ENCODE results near the gene ETHE1.

Gene ETHE1

DNA sequence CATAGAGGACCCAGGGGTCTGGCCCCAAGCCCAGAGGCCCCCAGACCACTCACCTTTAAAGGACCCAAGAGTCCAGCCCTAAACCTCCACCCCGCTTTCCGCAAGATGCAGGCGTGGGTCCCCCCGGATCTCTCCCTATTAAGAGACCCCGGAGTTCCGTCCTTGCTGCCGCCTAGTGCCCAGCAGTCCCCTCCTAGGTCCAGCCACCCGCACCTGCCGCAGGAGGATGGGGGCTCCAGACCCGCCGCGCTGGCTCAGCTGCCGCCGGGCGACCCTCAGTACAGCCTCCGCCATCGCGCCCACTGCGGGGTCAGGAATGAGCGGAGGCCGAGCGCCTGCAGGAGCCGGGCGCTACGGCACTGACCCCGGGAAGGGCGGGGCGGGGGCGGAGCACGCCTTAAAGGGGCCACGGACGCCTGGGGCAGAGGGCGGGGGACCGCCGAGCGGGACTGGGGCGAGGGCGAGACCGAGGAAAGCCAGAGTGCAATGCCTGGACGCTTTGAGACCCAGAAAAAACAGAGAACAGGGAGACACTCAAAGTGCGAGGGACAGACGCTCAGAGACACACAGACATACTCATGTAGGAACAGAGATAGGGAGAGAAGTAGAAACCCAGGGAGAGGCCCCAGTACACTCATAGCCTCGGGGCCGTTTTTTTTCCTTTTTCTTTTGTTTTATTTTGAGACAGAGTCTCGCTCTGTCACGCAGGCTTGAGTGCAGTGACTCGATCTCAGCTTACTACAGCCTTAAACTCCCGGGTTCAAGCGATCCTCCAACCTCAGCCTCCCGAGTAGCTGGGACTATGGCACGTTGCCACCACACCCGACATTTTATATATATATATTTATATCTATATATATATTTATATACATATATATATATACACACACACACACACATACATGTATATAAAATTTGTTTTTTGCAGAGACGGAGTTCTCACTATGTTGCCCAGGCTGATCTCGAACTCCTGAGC lies at the start of gene ETHE1:
ETHE1 (minus strand) TSS at position 318 of the 976 bp plus-strand sequence; CDS start at position 294, 24 bp downstream.
- DNase-seq, result peak; percentile 76

DNA sequence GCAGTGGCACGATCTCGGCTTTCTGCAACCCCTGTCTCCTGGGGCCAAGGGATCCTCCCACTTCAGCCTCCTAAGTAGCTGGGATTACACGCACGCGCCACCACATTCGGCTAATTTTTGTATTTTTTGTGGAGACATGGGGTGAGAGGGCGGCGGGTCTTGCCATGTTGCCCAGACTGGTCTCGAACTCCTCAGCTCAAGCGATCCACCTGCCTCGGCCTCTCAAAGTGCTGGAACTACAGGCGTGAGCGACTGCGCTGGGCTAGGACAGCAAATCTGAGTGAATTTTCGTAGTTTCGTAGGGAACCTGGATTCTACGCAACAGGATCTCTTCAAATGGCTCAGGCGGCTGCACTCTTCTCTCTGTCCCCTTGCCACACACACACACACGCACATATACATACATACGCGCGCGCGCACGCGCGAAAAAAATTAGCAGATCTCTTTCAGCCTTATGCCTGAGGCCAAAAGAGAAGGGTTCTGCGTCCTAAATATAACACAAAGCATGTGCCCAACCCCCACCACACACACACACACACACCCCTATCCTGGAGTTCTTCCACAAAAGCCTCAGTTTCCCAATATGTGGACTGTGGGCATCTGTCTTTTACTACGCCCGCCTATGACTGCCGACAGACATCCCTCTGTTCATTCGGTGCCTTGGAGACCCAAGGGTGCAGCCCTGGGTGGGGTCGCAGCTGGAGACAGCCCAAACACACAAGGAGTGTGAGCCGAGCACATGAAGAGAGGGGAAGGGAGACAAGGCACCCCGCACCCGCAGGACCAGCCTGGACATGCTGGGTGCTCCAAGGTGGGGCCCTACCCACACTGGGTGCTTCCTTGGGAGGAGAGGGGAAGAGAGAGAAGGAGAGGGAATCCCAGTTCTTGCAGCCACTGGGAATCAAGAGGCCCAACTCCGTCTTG lies 49.2 kb upstream of the ETHE1 start:
- DNase-seq, result no peak

DNA sequence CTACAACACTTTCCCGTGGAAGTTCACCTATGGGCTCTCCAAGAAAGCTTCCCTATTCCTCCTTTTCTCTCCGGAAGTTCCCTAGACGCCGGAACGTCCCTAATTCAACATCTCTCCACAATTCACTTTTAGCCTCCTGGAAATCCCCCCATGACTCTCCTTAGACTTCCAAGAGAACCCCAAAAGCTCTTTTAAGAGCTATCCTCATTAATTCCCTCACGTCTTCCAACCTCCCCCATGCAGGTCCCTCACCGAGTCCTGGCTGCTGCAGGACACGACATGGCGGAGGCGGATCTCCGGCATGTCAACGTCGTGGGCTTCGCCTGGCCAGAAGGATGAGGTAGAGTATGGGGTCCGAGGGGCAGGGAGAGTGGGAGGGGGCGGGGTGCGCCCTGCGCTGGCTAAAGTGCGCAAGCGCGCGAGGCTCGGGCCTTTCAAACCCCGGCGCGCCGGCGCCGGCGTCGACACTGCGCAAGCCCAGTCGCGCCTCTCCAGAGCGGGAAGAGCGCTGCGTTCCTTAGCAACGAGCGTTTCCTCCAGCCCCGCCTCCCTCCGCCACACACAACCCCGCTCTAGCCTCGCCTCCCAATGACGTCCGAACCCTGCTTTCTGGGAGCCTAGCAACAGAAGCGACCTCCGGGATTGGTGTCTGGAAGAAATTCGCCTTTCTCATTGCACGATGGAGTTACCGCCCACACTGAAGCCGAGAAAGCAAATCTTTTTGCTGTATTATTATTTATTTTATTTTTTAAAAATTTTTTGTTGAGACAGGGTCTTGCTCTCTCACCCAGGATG lies 48.4 kb upstream of the ETHE1 start, which contains the start of the genes PINLYP and XRCC1:
PINLYP (plus strand) TSS at position 646 of the 795 bp plus-strand sequence. CDS start 1,391 bp downstream, outside the sequence.
XRCC1 (minus strand) TSS at position 372 of the 795 bp plus-strand sequence; CDS start at position 303, 69 bp downstream.
- DNase-seq, result peak; percentile 99

GRCh38 chr19:43574424-43575155 lies 47.6 kb upstream of the ETHE1 start:
- peak; percentile 68 for DNase-seq

DNA sequence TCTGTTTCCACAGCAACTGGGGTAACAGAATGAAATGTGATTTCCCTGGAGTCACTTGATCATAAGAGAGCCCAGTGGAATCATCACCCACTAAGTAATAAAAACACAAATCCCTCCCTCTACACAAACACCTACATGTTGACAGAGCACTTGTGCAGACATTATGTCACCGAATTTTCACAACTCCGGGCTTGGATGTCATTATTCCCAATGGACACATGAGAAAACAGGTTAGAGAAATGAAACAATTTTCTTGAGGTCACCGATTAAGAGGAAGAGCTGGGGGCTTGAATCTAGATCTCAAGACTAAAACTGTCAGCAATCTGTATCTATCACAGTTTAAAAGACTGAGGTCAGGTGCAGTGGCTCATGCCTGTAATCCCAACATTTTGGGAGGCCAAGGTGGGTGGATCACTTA lies 45.2 kb upstream of the ETHE1 start:
- no peak for DNase-seq

- DNase-seq, result no peak
Measured at GRCh38 chr19:43570174-43570791, 43.3 kb upstream of the ETHE1 start.

DNA sequence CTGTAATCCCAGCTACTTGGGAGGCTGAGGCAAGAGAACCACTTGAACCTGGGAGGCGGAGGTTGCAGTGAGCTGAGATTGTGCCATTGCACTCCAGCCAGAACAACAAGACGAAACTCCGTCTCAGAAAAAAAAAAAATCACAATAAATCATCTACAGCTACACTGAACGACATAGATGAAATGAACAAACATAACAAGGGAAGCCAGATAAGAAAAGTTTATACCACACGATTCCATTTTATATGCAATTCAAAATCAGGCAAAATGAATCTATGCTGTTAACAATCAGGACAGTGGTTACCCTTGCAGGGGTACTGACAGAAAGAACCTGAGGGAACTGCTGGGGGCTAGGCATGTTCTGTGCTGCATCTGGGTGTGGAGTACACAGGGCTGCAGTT lies 42.7 kb upstream of the ETHE1 start:
- no peak for DNase-seq

DNA sequence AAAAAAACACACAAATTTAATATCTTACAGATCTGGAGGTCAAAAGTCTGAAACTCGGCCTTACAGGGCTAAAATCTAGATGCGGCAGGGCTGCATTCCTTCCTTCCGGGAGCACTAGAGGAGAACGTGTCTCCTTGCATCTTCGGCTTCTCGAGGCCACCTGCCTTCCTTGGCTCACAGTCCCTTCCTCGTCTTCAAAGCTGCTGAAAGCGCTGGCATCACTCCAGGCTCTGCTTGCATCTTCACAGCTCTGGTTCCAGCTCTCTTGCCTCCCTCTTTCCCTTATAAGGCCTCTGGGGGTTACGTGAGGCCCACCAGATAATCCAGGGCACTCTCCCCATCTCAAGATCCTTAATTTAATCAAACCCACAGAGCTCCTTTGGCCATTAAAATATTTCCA lies 37.8 kb upstream of the ETHE1 start:
- no peak for DNase-seq

GRCh38 chr19:43563816-43564457 lies 36.9 kb upstream of the ETHE1 start:
- DNase-seq, result no peak

DNA sequence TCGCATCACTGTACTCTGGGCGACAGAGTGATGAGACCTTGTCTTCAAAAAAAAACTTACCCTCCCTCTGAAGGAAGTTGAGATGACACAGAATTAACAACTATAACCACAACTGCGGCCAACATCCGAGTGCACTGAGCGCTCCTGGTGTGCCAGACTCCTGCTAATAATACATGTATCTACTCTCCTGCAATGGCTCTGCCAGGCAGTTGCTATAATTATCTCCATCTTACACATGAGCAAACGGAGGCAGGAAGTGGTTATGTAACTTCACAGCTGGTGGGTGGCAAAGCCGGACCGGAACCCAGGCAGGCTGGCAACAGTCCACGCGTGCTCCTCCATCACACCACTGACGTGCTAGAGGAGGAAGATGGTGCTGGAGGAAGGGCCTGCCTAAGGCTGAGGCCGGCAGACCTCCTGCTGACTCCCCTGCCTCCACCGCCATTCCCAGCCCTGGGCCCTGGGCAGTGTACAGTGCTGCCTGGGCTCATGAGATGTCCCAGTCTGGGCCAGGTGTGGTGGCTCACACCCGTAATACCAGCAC lies 35.8 kb upstream of the ETHE1 start:
- DNase-seq, result peak; percentile 90

DNA sequence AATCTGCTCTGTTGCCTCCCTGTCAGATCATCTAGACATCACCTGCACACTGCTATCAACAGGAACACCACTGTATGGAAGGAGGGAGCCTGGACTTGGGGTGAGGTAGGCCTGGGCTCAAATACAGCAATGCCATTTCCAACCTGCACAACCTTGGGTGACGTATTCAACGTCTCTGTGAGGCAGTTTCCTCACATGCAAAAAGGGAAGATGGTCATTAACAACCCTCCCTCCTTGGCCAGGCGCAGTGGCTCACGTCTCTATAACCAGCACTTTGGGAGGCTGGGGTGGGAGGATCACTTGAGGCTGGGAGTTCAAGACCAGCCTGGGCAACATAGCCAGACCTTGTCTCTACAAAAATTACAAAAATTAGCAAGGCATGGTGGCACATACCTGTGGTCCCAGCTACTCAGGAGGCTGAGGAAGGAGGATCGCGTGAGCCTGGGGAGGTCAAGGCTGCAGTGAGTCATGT lies 35.3 kb upstream of the ETHE1 start:
- DNase-seq, result no peak

DNA sequence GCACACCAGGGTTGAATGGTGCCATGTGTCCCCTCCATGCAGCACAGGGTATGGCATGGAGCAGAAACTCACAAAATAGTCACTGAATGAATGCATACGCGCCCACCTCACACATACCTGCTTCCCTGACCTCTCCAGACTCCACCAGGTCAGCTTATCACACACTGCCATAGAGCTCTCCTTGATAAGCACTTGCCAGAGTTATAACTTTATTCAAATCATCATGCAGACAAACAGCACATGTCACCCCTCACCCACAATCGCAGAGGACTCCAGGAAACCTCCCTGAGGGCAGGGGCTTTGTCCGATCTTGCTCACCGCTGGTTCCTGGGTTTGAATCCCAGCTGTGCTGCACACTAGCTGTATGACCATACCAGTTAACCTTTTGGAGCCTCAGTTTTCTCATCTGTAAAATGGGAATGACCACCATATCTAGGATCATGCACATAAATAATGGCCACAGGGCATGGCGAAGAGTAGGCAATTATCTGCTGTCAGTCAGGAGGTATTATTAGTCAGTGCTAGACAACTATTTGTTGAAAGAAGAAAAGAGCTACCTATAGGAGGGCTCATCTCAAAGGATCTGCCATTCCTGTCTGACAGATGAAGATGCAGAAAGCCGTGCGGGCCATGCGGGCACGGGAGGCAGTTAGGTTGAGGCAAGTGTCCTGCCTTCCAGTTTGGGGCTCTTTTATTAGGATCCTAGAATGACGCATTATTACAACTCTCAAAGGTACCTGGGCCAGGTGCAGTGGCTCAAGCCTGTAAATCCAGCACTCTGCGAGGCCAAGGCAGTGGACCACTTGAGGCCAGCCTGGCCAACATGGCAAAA lies 34.4 kb upstream of the ETHE1 start:
- no peak for DNase-seq

DNA sequence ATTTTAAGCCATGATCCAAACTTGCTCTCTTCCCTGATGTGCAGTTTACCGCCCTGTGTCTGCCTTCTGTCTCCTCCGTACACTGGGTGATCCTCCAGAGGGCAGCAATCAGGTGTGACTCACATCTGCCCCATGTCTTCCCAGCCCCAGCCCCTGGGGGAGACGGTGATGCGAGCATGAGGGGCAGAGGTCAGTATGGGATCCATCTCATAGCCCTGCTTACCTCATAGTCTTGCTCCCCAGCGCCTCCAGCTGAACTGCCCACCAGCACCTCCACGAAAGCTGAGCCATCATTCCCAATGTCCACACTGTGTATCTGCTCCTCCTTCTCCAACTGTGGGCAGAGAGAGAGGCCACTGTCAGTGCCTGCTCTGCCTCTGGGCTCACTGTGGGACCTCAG lies 33.7 kb upstream of the ETHE1 start:
- peak; percentile 52 for DNase-seq

DNA sequence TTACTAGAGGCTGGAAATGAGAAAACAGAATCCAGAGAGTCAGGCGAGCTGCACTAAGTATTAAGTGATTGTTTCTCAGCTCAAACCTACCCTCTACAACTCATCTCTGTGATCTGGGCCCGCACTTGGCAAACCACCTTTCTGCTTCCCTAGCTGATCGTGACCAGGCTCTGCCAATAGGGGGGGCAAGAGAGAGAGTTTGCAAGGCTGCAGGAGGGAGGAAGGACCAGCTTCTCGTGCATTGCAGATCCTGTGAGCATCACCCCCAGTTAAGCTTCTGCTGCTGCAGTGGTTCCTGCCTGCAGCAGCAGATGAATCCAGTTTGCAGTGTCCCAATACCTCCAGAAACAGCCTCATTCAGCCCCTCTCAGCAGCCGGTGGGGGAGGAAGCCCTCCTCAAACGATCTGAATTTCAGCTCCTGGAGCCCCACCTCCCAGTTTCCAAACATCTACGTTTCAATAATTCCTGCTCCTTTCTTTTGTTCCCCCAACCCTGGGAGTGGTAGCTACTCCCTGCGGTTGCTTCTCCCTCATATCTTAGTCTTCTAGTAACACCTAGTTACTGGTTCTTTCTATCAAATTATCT lies 28.3 kb upstream of the ETHE1 start:
- DNase-seq, result peak; percentile 63

- DNase-seq, result no peak
Measured at GRCh38 chr19:43554317-43554895, 27.4 kb upstream of the ETHE1 start.

DNA sequence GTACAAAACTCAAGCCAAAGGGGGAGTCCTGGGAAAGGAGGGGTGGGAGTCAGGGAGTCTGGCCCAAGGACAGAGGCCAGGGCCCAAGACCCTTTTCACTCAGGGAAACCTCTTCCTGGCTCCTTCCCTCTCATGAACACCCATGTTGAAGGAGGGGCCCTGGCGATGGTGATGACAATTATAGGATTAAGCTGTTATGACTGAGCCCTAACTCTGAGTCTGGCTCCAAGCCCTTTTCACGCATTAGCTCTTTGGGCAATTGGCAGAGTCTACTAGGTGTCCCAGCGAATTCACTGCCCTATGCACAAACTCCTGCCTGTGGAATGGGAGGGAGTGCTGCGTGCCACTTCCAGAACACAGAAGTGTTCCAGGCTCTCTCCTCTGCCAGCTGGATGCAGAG lies 26.7 kb upstream of the ETHE1 start:
- DNase-seq, result no peak

GRCh38 chr19:43552616-43553015 lies 25.6 kb upstream of the ETHE1 start:
- DNase-seq, result no peak

GRCh38 chr19:43552198-43552450 lies 25.1 kb upstream of the ETHE1 start:
- no peak for DNase-seq
